Stomach smooth muscle (tissue), 2 donors: ENCODE results near the gene YAP1.
A peak's percentile ranks its signal among the peaks of the same experiment; 100 is the strongest.
"Not testable (repeated sequence)": the region's sequence is repeated elsewhere in the genome, so short reads cannot be mapped to it uniquely, and the experiment has no call there.

Experiments
- H3K27ac ChIP-seq: one replicate; pipeline ENCODE4 v1.7.0; 2013; ENCODE audit warnings: mild to moderate bottlenecking, low read length, inconsistent platforms
- H3K27me3 ChIP-seq, 2 donors: one replicate each; pipeline ENCODE4 v1.7.0; 2013; ENCODE audit warnings: low read length in 2 of 2; ENCODE audit not compliant: insufficient read depth in 2 of 2, control insufficient read depth in 1 of 2
- H3K36me3 ChIP-seq, 2 donors: one replicate each; pipeline ENCODE4 v1.7.0; 2013; ENCODE audit warnings: low read length in 2 of 2; ENCODE audit not compliant: control insufficient read depth in 2 of 2, insufficient read depth in 2 of 2
- H3K4me1 ChIP-seq: one replicate; pipeline ENCODE4 v1.7.0; 2013; ENCODE audit warnings: low read length; ENCODE audit not compliant: control insufficient read depth, insufficient read depth
- H3K4me3 ChIP-seq, 2 donors: one replicate each; pipeline ENCODE4 v1.7.0; 2013; ENCODE audit warnings: low read length in 2 of 2
- H3K9ac ChIP-seq, 2 donors: one replicate each; pipeline ENCODE4 v1.7.0; 2013; ENCODE audit warnings: low read length in 2 of 2, mild to moderate bottlenecking in 1 of 2
- H3K9me3 ChIP-seq, 2 donors: one replicate each; pipeline ENCODE4 v1.7.0; 2013; ENCODE audit warnings: low read length in 2 of 2; ENCODE audit not compliant: control insufficient read depth in 2 of 2
- donor health status: healthy.
- donor health status: Pancreatic carcinoma.

YAP1 gene

GRCh38 chr11:102263379-102264003 lies 153.2 kb downstream of the YAP1 start:
- H3K9me3 ChIP-seq: no peaks in the 10 kb centered on the region
- no peaks in the 10 kb centered on the region for H3K4me1 ChIP-seq
- H3K36me3 ChIP-seq: no peaks in the 10 kb centered on the region
- peaks cover 0 to 6% of the 10 kb centered on the region in 2 donors for H3K27me3 ChIP-seq
- no peak overlapping the region for H3K4me3 ChIP-seq
- no peak overlapping the region for H3K27ac ChIP-seq
- H3K9ac ChIP-seq: no peak overlapping the region

GRCh38 chr11:102264704-102265103 lies 154.5 kb downstream of the YAP1 start:
- not testable (repeated sequence) for H3K9me3 ChIP-seq, H3K4me1 ChIP-seq, H3K27ac ChIP-seq, H3K9ac ChIP-seq, H3K36me3 ChIP-seq, H3K4me3 ChIP-seq
- peaks cover 0 to 11% of the 10 kb centered on the region in 2 donors for H3K27me3 ChIP-seq

GRCh38 chr11:102266099-102266498 lies 155.9 kb downstream of the YAP1 start:
- Histone ChIP-seq H3K4me3 (no peak overlapping the region), H3K27ac (no peak overlapping the region), H3K36me3 (no peaks in the 10 kb centered on the region), H3K4me1 (no peaks in the 10 kb centered on the region), H3K9me3 (no peaks in the 10 kb centered on the region), H3K9ac (no peak overlapping the region), H3K27me3 (peaks cover 0 to 11% of the 10 kb centered on the region in 2 donors)

- H3K27ac ChIP-seq: no peak overlapping the region
Measured at GRCh38 chr11:102267609-102268008, 157.4 kb downstream of the YAP1 start.

GRCh38 chr11:102268083-102268984 lies 158.1 kb downstream of the YAP1 start:
- peak overlapping the region; percentile 10 to 72 for H3K4me3 ChIP-seq
- peaks cover 0 to 12% of the 10 kb centered on the region in 2 donors for H3K27me3 ChIP-seq
- no peaks in the 10 kb centered on the region for H3K4me1 ChIP-seq
- no peaks in the 10 kb centered on the region for H3K9me3 ChIP-seq
- no peak overlapping the region for H3K9ac ChIP-seq
- H3K36me3 ChIP-seq: no peaks in the 10 kb centered on the region
- H3K27ac ChIP-seq: no peak overlapping the region

More at GRCh38 chr11:102267609-102268008, 157.4 kb downstream of the YAP1 start:
- Histone ChIP-seq H3K36me3 (no peaks in the 10 kb centered on the region), H3K9me3 (no peaks in the 10 kb centered on the region), H3K4me3 (peak overlapping the region in 1 of 2 donors; percentile 72), H3K9ac (no peak overlapping the region), H3K27me3 (peaks cover 0 to 11% of the 10 kb centered on the region in 2 donors), H3K4me1 (no peaks in the 10 kb centered on the region)

GRCh38 chr11:102268985-102269470 lies 158.8 kb downstream of the YAP1 start:
- no peak overlapping the region for H3K27ac ChIP-seq
- peak overlapping the region; percentile 10 to 72 for H3K4me3 ChIP-seq
- peaks cover 0 to 13% of the 10 kb centered on the region in 2 donors for H3K27me3 ChIP-seq
- no peaks in the 10 kb centered on the region for H3K4me1 ChIP-seq
- H3K9me3 ChIP-seq: no peaks in the 10 kb centered on the region
- H3K9ac ChIP-seq: no peak overlapping the region
- no peaks in the 10 kb centered on the region for H3K36me3 ChIP-seq

- H3K27me3 ChIP-seq: peaks cover 2 to 13% of the 10 kb centered on the region in 2 donors
Measured at GRCh38 chr11:102269927-102270326, 159.7 kb downstream of the YAP1 start.

GRCh38 chr11:102272047-102272824 lies 162.0 kb downstream of the YAP1 start:
- H3K4me1 ChIP-seq: no peaks in the 10 kb centered on the region
- no peaks in the 10 kb centered on the region for H3K36me3 ChIP-seq
- peaks cover 2 to 13% of the 10 kb centered on the region in 2 donors for H3K27me3 ChIP-seq
- no peak overlapping the region for H3K4me3 ChIP-seq
- no peak overlapping the region for H3K27ac ChIP-seq
- H3K9ac ChIP-seq: no peak overlapping the region
- H3K9me3 ChIP-seq: no peaks in the 10 kb centered on the region

More at GRCh38 chr11:102269927-102270326, 159.7 kb downstream of the YAP1 start:
- Histone ChIP-seq H3K9ac (no peak overlapping the region), H3K36me3 (no peaks in the 10 kb centered on the region), H3K4me1 (no peaks in the 10 kb centered on the region), H3K4me3 (no peak overlapping the region), H3K27ac (no peak overlapping the region), H3K9me3 (no peaks in the 10 kb centered on the region)

GRCh38 chr11:102274628-102275027 lies 164.4 kb downstream of the YAP1 start:
- no peaks in the 10 kb centered on the region for H3K36me3 ChIP-seq
- no peak overlapping the region for H3K4me3 ChIP-seq
- H3K27ac ChIP-seq: no peak overlapping the region
- H3K9me3 ChIP-seq: no peaks in the 10 kb centered on the region
- H3K9ac ChIP-seq: no peak overlapping the region
- peaks cover 2% of the 10 kb centered on the region in 2 donors for H3K27me3 ChIP-seq
- no peaks in the 10 kb centered on the region for H3K4me1 ChIP-seq

- H3K9me3 ChIP-seq: no peaks in the 10 kb centered on the region
- H3K36me3 ChIP-seq: no peaks in the 10 kb centered on the region
- no peak overlapping the region for H3K9ac ChIP-seq
- peaks cover 2% of the 10 kb centered on the region for H3K4me1 ChIP-seq
- peaks cover 2% of the 10 kb centered on the region in 2 donors for H3K27me3 ChIP-seq
- H3K27ac ChIP-seq: no peak overlapping the region
- no peak overlapping the region for H3K4me3 ChIP-seq
Measured at GRCh38 chr11:102276362-102276761, 166.1 kb downstream of the YAP1 start.
